ENCODE data around the gene CANT1. TPM values are rescaled to one million over a fixed set of nuclear protein-coding genes. Genes with fewer than 3 reads are reported as not detected.

CANT1 gene
- total and polyA plus RNA-seq, 2 of the 13 experiments (the other 11 are each of a cell fraction or from before 2014, with no cell fraction given), result 34.1 to 42.1 TPM

DNA sequence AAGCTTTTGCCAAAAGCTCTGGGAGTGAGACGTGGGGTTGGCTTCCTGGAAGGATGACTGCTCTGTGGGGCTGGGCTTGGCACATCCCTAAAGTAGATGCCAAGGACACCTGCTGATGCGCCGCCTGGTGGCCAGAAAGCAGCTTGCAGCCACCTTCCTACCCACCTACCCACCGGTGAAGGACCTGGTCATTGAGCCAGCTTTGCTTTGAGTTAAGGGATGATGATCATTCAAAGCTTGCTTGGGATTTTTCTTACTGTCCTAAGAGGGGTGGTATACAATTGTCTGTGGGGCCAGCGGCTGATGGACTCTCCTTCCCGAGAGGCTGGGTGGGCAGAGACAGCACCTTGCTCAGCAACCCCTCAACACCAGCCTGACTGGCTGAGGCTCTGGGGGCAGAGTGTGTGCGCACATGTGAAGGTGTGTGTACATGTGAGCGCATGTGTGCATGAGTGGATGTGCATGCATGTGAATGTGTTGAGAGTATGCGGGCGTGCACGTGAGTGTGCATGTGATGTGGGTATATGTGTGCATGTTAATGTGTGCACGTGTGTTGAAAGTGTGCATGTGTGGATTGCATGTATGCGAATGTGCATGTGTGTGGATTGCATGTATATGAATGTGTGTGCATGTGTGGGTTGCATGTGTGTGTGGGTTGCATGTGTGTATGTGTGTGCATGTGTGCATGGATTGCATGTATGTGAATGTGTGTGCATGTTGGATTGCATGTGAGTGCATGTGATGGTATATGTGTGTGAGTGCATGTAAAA is 33.0 kb upstream of the CANT1 start (continued):
- TF ChIP-seq KAT7 (CRISPR knock-in tag; IDR thresholded peaks at IDR 0.05; ENCODE audit: borderline replicate concordance) (no peak), ZSCAN21 (CRISPR knock-in tag; IDR thresholded peaks at IDR 0.05; ENCODE audit: borderline replicate concordance) (0 out of 2 replicates have a peak, but pooled peaks have one; percentile 33), MED8 (CRISPR knock-in tag; IDR thresholded peaks at IDR 0.05; ENCODE audit: insufficient replicate concordance) (no peak), SRSF4 (IDR thresholded peaks at IDR 0.05; ENCODE audit: low read depth, low read length, poor library complexity, severe bottlenecking) (no peak), RAD51 (IDR thresholded peaks at IDR 0.05; ENCODE audit: borderline replicate concordance) (no peak), ATM (IDR thresholded peaks at IDR 0.05; ENCODE audit: borderline replicate concordance) (no peak), YEATS2 (CRISPR knock-in tag; IDR thresholded peaks at IDR 0.05; ENCODE audit: borderline replicate concordance) (no peak), ARHGAP35 (CRISPR knock-in tag; IDR thresholded peaks at IDR 0.05; ENCODE audit: borderline replicate concordance) (no peak), ZNF121 (CRISPR knock-in tag; IDR thresholded peaks at IDR 0.05) (no peak), CEBPZ (IDR thresholded peaks at IDR 0.05; ENCODE audit: low read length) (no peak), ZNF224 (CRISPR knock-in tag; IDR thresholded peaks at IDR 0.05) (no peak), ZNF235 (CRISPR knock-in tag; IDR thresholded peaks at IDR 0.05; ENCODE audit: borderline replicate concordance) (no peak), ZNF530 (CRISPR knock-in tag; IDR thresholded peaks at IDR 0.05; ENCODE audit: low read depth) (no peak), TCF7L2 (IDR thresholded peaks at IDR 0.05; ENCODE audit: low read depth, low read length) (no peak), ZNF749 (CRISPR knock-in tag; IDR thresholded peaks at IDR 0.05; ENCODE audit: borderline replicate concordance) (no peak), ZNF781 (CRISPR knock-in tag; IDR thresholded peaks at IDR 0.05; ENCODE audit: borderline replicate concordance, not compliant biosample characterization) (no peak), MXD4 (CRISPR knock-in tag; IDR thresholded peaks at IDR 0.05) (no peak), RFXAP (CRISPR knock-in tag; IDR thresholded peaks at IDR 0.05; ENCODE audit: borderline replicate concordance) (no peak), NR1H2 (CRISPR knock-in tag; IDR thresholded peaks at IDR 0.05; ENCODE audit: borderline replicate concordance, low read depth) (no peak), NFAT5 (CRISPR knock-in tag; IDR thresholded peaks at IDR 0.05) (no peak)
- TF ChIP-seq, protein P1, sequence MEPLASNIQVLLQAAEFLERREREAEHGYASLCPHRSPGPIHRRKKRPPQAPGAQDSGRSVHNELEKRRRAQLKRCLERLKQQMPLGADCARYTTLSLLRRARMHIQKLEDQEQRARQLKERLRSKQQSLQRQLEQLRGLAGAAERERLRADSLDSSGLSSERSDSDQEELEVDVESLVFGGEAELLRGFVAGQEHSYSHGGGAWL (CRISPR knock-in tag; IDR thresholded peaks at IDR 0.05), result no peak
